GM18520 (cell line): ENCODE measurements around the gene FDPS.
"Not testable (repeated sequence)": the region's sequence is repeated elsewhere in the genome, so short reads cannot be mapped to it uniquely, and the experiment has no call there.

ENCODE experiments used
- ATAC-seq: cut with Tn5 transposase; IDR thresholded peaks from one replicate; pipeline ENCODE4 v1.9.1; 2021; ENCODE audit not compliant: unreplicated experiment

The FDPS gene

DNA sequence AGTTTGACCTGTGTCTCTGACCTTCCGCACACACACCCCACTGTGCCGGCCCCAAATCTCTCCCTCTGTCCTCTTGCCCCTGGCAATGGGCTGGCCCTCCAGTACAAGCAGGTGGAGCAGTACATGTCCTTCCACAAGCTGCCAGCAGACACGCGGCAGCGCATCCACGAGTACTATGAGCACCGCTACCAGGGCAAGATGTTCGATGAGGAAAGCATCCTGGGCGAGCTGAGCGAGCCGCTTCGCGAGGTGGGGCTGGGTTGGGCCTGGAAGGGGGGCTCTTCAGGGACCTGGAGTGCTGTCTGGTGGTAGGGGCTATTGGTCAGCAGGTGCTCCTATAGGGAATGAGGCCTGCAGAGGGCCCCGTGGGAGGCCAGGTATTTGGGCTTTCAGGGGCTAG lies 23.6 kb upstream of the FDPS start:
- ATAC-seq: no peak

DNA sequence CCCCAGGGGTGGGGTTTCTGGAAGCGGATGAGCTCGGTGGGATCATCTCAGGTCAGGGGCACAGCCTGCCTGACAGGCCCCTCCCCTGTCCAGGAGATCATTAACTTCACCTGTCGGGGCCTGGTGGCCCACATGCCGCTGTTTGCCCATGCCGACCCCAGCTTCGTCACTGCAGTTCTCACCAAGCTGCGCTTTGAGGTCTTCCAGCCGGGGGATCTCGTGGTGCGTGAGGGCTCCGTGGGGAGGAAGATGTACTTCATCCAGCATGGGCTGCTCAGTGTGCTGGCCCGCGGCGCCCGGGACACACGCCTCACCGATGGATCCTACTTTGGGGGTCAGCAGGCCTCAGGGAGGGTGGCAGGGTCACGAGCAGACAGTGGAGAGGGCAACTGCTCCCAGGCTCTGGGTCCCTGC lies 23.0 kb upstream of the FDPS start:
- ATAC-seq: no peak

- ATAC-seq: no peak
Measured at GRCh38 chr1:155286544-155286943, 22.1 kb upstream of the FDPS start.

DNA sequence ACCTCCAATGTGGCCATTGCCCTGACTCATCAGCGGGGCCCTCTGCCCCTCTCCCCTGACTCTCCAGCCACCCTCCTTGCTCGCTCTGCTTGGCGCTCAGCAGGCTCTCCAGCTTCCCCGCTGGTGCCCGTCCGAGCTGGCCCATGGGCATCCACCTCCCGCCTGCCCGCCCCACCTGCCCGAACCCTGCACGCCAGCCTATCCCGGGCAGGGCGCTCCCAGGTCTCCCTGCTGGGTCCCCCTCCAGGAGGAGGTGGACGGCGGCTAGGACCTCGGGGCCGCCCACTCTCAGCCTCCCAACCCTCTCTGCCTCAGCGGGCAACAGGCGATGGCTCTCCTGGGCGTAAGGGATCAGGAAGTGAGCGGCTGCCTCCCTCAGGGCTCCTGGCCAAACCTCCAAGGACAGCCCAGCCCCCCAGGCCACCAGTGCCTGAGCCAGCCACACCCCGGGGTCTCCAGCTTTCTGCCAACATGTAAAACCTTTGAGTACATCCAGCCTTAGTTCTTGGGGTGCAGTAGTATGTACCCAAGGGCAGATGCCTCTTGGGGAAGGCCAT lies 20.6 kb upstream of the FDPS start:
- ATAC-seq: no peak

- not testable (repeated sequence) for ATAC-seq
Measured at GRCh38 chr1:155291006-155291405, 17.7 kb upstream of the FDPS start.

GRCh38 chr1:155293086-155293749 lies 15.4 kb upstream of the FDPS start:
- no peak for ATAC-seq

DNA sequence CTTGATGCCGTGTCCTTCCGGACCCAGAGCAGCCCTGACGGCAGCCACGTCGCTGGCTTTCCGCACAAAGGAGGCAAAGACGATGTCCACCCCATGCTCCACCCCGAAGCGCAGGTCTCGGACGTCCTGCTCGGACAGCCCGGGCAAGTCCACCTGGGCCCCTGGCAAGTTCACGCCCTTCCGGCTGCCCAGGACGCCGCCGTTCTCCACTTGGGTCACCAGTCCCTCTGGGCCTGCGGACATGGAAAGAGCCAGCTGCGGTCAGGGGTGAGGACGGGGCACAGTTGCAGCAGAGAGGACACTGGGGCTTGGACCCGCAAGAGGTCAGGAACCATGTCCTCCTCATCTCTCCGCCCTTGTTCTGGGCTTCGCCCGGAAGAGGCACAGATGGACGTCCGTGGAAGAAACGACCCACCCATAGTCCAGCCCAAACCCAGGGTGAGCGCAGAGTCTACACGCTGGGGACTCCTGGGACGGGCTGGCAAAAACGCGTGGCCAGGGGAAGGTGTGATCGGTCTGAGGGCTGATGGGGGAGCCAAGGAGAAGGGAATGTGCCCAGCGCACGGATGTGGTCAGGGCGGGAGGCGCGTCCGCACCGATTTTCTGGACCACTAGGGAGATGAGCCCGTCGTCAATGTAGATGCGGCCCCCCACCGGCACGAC lies 14.0 kb upstream of the FDPS start:
- ATAC-seq: no peak

DNA sequence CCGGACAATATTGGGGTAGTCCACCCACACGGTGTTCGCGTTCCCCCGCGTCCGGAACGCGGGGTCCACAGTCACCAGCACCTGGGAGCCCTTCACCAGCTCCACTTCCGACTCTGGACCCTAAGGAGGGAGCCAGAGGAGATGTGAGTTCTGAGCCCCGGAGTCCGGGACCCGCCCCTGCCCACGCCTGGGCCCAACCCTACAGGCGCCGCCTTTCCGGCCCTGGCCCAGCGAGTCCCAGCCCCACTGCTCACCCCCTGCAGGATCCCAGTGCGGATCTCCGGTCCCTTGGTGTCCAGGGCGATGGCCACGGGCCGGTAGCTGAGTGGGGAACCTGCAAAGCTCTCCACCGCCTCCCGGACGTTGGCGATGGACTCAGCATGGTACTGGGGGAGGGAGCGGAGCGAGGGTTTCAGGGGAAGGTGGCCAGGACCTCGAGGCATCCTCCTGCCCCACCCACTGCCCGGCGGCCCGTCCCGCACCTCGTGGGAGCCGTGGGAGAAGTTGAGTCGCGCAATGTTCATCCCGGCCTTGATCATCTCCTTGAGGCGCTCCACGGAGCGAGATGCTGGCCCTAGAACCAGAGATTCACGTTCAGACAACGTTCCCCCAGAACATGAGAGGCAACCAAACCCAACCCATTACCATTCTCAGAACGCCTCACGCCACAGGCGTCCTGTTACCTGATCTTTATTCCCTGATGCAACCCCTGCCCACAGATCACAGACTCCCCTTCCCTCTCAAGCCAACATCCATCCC lies 13.3 kb upstream of the FDPS start:
- ATAC-seq: no peak

- no peak for ATAC-seq
Measured at GRCh38 chr1:155295942-155296267, 12.8 kb upstream of the FDPS start.

GRCh38 chr1:155296661-155297060 lies 12.0 kb upstream of the FDPS start:
- ATAC-seq: no peak

- ATAC-seq: no peak
Measured at GRCh38 chr1:155297384-155297783, 11.3 kb upstream of the FDPS start.

- ATAC-seq: no peak
Measured at GRCh38 chr1:155300024-155300423, 8.6 kb upstream of the FDPS start.

- no peak for ATAC-seq
Measured at GRCh38 chr1:155300553-155301329, 7.9 kb upstream of the FDPS start.

- no peak for ATAC-seq
Measured at GRCh38 chr1:155301342-155301841, 7.3 kb upstream of the FDPS start, which contains the start of gene PKLR. PKLR (minus strand) TSS chr1:155301438; CDS start chr1:155301395, 43 bp downstream.

- ATAC-seq: no peak
Measured at GRCh38 chr1:155304558-155305063, 4.1 kb upstream of the FDPS start.

GRCh38 chr1:155305881-155306391 lies 2.7 kb upstream of the FDPS start:
- ATAC-seq: no peak

GRCh38 chr1:155307247-155307740 lies 1.4 kb upstream of the FDPS start:
- ATAC-seq: no peak

DNA sequence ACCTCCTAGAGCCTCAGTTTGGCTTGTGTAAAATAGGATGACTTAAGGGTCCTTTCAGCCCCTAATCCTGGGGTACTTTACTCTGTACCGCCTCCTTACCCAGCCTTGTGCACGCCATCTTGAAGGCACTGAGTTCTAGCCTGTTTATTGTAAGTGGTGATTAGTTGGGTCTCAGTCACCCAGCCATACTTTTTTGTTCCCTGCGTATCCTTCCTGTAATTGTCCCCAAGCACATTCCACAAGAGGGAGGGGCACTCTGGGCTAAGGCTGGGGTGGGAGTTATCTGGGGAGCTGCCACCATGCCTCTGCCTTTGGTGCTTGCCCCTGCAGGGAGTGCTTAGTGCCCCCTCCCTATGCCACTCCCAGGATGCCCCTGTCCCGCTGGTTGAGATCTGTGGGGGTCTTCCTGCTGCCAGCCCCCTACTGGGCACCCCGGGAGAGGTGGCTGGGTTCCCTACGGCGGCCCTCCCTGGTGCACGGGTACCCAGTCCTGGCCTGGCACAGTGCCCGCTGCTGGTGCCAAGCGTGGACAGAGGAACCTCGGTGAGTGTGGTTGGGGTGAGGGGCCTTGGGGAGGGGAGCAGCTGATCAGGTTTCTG lies 856 bp downstream of the FDPS start:
- no peak for ATAC-seq

DNA sequence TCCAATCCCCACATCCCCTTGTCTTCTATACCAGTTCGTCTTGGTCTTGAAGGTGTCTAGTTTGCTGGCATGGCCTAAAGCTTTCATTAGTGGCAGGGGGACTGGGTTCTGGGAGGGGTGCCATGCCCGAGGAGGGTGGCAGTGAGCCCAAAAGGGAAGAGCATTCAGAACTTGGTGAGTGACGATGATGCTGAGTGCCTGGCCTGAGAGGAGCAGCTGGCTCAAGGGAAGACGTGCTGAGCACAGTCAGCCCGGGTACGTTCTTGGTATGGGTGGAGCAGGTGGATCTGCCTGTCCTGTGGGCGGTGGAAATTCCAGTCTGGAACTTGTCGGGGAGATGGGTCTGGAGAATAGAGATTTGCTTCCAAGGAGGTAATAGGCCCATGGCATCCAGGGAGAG lies 4.6 kb downstream of the FDPS start:
- ATAC-seq: no peak

GRCh38 chr1:155316922-155317321 lies 8.3 kb downstream of the FDPS start:
- ATAC-seq: no peak
